Prostate gland (tissue), 2 donors: Measurements from ENCODE around the gene MMP23B. TPM values are rescaled to one million over a fixed set of nuclear protein-coding genes. Genes with fewer than 3 reads are reported as not detected.
"Not testable (repeated sequence)": the region's sequence is repeated elsewhere in the genome, so short reads cannot be mapped to it uniquely, and the experiment has no call there.

Experiments
- DNase-seq: peaks from one replicate; pipeline ENCODE4 v3.0.0-alpha.2; 2019; ENCODE audit warnings: low spot score
- H3K27ac ChIP-seq, 2 donors: fragments of 200-600 bp; sonication (generic); 2 replicates each; pipeline ENCODE4 v1.5.1; 2017 to 2019
- H3K27me3 ChIP-seq: fragments of 200-600 bp; sonication (generic); replicated peaks from 2 replicates; pipeline ENCODE4 v1.5.1; 2019; ENCODE audit not compliant: insufficient read depth
- H3K36me3 ChIP-seq, 2 donors: fragments of 200-600 bp; sonication (generic); 1 replicate in 1 of 2; 2 replicates in 1 of 2; pipeline versions ENCODE4 v1.5.1 to v1.8.1; 2017 to 2019
- H3K4me1 ChIP-seq: fragments of 200-600 bp; sonication (generic); replicated peaks from 2 replicates; pipeline ENCODE4 v1.5.1; 2019
- H3K4me3 ChIP-seq, 2 donors: fragments of 200-600 bp; sonication (generic); 2 replicates each; pipeline ENCODE4 v1.5.1; 2017 to 2019
- H3K9me3 ChIP-seq: fragments of 200-600 bp; sonication (generic); 2 replicates; pipeline ENCODE4 v1.5.1; 2017
- CTCF ChIP-seq, 4 experiments: fragments of 200-600 bp in 2 of 4; fragments of 450-650 bp in 2 of 4; sonication (generic) in 2 of 4; IDR thresholded peaks; 1 replicate in 3 of 4; 2 replicates in 1 of 4; pipeline ENCODE4 v1.5.1; 2016 to 2019; ENCODE audit warnings: antibody characterized with exemption in 4 of 4, mild to moderate bottlenecking in 2 of 4, moderate library complexity in 2 of 4
- POLR2A ChIP-seq: fragments of 450-650 bp; IDR thresholded peaks from one replicate; pipeline ENCODE4 v1.6.1; 2016; ENCODE audit warnings: antibody characterized with exemption, mild to moderate bottlenecking
- POLR2AphosphoS5 ChIP-seq: sonication (generic); formaldehyde crosslinking; IDR thresholded peaks from one replicate; pipeline ENCODE4 v1.6.1; 2017; ENCODE audit warnings: antibody characterized with exemption
- WGBS: methylation state at CpG from one replicate; pipeline ENCODE4 v1.1.5; 2018; 5-methylcytosine and 5-hydroxymethylcytosine counted together
- intact Hi-C: fragments of 100-400 bp; cut with DNase I; formaldehyde crosslinking; loops from one replicate; pipeline ENCODE4 v1.14.2; 2022
- total RNA-seq, 2 donors: library from RNA; depleted of rRNA; stranded (reverse); fragments of >200 nt; gene quantifications; one replicate each; pipeline ENCODE4 v1.1.0, GENCODE V29; 2016

MMP23B gene
- total RNA-seq, 2 donors from 2014 or later, result 4.4 to 55.4 TPM

- TF ChIP-seq POLR2AphosphoS5 (peak; percentile 90), CTCF (IDR thresholded peaks at IDR 0.05) (peak in 3 of 4 experiments; percentile 4 to 40 (median 36)), POLR2A (peak; percentile 39)
- H3K36me3 ChIP-seq, H3K9me3 ChIP-seq, H3K4me1 ChIP-seq, intact Hi-C loops, H3K27me3 ChIP-seq: not testable (repeated sequence)
- under 1% methylated on average over 49 of the region's 96 CpGs for WGBS
- peak; percentile 82 for DNase-seq
- peak within 1 kb of the TSS; percentile 56 to 80 for H3K4me3 ChIP-seq
- peak within 1 kb of the TSS; percentile 93 to 99 for H3K27ac ChIP-seq
Observed at GRCh38 chr1:1658583-1659549, 26.9 kb downstream of the MMP23B start, which contains the start of gene CDK11B. Gene CDK11B (minus strand): TSS chr1:1659004. CDS start chr1:1657485, 1,519 bp downstream.

- H3K9me3 ChIP-seq, H3K27me3 ChIP-seq, H3K27ac ChIP-seq, H3K36me3 ChIP-seq, intact Hi-C loops, H3K4me3 ChIP-seq, DNase-seq, H3K4me1 ChIP-seq: not testable (repeated sequence)
- WGBS, result 79% methylated on average over 9 of the region's 9 CpGs
Observed at GRCh38 chr1:1662392-1662791, 30.4 kb downstream of the MMP23B start.

- DNase-seq, H3K4me3 ChIP-seq, intact Hi-C loops, H3K9me3 ChIP-seq, H3K36me3 ChIP-seq, H3K27ac ChIP-seq, H3K4me1 ChIP-seq, H3K27me3 ChIP-seq: not testable (repeated sequence)
- 71% methylated on average over 15 of the region's 15 CpGs for WGBS
Observed at GRCh38 chr1:1662830-1663560, 31.0 kb downstream of the MMP23B start.

- intact Hi-C loops, H3K36me3 ChIP-seq, DNase-seq, H3K27me3 ChIP-seq, H3K4me3 ChIP-seq, H3K9me3 ChIP-seq, H3K27ac ChIP-seq, H3K4me1 ChIP-seq: not testable (repeated sequence)
- WGBS, result 63% methylated on average over 2 of the region's 11 CpGs
Observed at GRCh38 chr1:1664318-1664717, 32.3 kb downstream of the MMP23B start.

- Histone ChIP-seq H3K36me3 (peaks cover 0 to 9% of the 10 kb centered on the region in 2 donors), H3K4me3 (no peak overlapping the region), H3K27ac (no peak overlapping the region), H3K27me3 (no peaks in the 10 kb centered on the region), H3K4me1 (no peaks in the 10 kb centered on the region), H3K9me3 (no peaks in the 10 kb centered on the region)
- 86% methylated on average over 22 of the region's 27 CpGs for WGBS
- no peak for DNase-seq
- intact Hi-C loops, result no loop called here
- no peak for TF ChIP-seq POLR2AphosphoS5
- no peak for TF ChIP-seq POLR2A
- TF ChIP-seq CTCF (IDR thresholded peaks at IDR 0.05), result no peak
Observed at GRCh38 chr1:1664941-1665814, 33.2 kb downstream of the MMP23B start.

DNA sequence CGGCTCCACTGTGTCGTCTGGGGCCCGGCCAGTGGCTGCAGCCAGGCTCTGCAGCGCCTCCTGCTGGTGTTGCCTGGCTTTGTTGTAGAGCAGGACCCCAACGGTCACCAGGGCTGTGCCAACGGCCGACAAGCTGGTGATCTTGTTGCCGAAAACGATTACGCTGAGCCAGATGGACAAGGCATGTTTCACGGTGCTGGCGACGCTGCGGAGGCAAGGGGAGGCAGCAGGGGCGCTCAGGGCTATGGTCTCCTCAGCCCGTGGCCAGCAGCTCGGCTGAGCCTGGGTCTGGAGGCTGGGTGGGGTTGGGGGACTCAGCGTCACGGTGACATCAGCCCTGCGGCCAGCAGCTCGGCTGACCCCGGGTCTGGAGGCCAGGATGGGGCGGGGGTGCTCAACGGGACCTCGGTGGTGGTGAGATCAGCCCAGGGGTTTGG, 33.9 kb downstream of the MMP23B start:
- peaks cover 0 to 9% of the 10 kb centered on the region in 2 donors for H3K36me3 ChIP-seq
- H3K27ac ChIP-seq, result no peak overlapping the region
- no peaks in the 10 kb centered on the region for H3K9me3 ChIP-seq
- H3K27me3 ChIP-seq, result no peaks in the 10 kb centered on the region
- intact Hi-C loops, result no loop called here
- H3K4me3 ChIP-seq, result no peak overlapping the region
- DNase-seq, result no peak
- 76% methylated on average over 25 of the region's 25 CpGs for WGBS
- H3K4me1 ChIP-seq, result no peaks in the 10 kb centered on the region
- TF ChIP-seq CTCF (IDR thresholded peaks at IDR 0.05) (no peak), POLR2A (no peak), POLR2AphosphoS5 (no peak)
